Amniotic stem cell (primary cell): ENCODE data around the gene TMEM184A.
A peak's percentile ranks its signal among the peaks of the same experiment; 100 is the strongest.

Experiments used
- DNase-seq: peaks from one replicate; lab custom pipeline; 2025; lab: John Stamatoyannopoulos, UW

TMEM184A gene

DNA sequence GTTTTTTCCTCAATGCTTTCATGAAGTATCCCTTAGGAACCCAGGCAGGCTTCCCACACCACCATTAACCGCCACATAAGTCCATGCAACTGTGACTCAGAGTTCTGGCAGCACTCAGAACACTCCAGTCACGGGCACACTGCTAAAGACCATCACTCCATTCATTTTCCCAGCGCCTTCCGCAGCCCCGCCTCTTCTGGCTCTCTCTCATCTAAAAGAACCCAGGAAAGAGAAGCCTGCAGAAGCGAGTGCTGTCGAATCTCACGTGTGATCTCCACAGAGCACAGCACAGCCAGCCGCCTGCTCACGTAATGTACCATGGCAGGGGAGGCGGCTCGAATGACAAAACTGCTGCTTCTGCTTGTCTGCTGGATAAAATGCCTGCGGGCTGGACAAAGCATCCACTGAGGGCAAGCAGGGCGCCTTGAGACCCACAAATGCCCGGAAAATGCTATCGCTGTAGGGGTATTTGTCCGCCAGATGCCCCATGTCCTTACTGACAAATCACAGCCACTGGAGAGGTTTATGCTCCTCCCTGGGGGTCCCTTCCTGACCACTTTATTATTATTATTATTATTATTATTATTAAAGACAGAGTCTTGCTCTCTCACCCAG is 12.0 kb upstream of the TMEM184A start:
- DNase-seq, result no peak

DNA sequence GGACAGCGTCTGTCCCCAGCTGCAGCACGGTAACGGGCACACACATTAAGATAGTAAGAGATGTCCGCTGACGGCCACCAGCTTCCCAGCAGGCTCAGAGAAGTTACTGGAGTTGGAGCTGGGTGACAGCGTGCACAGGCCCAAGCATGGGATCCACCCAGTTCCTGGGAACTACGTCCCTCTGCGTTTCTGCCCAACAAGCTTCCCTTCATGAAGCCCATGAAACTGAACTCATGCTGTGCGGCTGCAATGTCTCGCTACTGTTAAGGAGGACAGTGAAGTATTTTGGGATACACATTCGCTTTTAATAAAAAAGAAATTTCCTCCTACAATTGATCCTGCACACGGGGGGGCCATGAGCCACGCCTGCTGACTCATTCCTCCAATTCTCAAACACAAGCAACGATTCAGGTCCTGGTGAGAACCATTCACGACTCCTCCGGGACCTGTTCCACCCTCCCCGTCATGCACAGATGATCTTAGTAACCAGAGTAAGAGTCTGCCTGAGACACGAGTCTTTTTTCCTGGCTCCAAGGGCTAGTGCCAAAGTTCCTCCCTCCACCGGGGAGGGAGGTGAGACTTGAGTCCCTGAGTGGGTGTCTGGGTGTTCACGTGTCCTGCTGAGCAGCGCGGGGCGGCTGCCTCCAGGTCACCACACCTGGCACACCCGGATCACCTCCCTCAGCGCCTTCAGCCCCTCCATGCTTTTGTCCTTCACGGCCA is 11.2 kb upstream of the TMEM184A start:
- DNase-seq, result no peak

GRCh38 chr7:1566687-1567048 is 10.7 kb upstream of the TMEM184A start:
- no peak for DNase-seq

DNA sequence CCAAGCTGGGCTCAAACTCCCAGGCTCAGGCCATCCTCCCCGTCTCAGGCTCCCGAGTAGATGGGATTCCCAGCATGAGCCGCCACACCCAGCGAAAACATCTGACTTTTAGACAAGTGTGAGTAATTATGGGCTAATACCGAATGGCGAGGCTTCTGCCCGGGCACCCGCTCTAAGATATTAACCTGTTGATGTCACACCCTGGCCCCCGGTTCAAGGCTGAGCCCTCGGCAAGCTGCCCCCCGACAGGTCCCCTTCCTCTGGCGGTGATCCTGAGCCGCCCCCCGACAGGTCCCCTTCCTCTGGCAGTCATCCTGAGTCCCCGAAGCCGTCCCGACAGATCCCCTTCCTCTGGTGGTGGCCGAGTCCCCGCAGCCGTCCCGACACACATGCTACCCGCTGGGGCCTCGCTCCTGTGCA is 8.6 kb upstream of the TMEM184A start:
- no peak for DNase-seq

DNA sequence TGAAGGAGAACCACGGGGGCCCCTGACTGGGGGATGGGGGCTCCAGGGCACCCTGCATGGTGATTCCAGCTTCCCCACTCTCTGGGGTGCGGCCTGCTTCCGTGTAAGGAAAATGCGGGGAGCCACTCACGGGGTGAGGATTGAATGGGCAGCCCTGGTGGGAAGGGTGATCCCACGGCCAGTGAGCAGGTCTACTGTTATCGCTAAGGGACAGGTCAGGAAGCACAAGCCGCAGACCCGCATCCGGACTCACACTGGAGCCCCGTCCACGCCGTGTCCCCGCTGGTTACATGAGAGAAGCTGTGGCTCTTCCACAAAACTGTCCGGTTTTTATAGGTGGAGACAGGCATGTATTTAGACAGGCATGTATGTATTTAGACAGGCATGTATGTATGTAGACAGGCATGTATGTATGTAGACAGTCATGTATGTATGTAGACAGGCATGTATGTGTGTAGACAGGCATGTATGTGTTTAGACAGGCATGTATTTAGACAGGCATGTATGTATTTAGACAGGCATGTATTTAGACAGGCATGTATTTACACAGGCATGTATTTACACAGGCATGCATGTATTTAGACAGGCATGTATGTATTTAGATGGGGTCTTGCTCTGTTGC is 8.1 kb upstream of the TMEM184A start:
- DNase-seq, result no peak

- no peak for DNase-seq
These were observed 6.6 kb upstream of the TMEM184A start for GRCh38 chr7:1562597-1563051.

GRCh38 chr7:1562116-1562515 is 6.1 kb upstream of the TMEM184A start:
- DNase-seq, result no peak

- DNase-seq, result no peak
These were observed 5.3 kb upstream of the TMEM184A start for GRCh38 chr7:1561036-1561940.

DNA sequence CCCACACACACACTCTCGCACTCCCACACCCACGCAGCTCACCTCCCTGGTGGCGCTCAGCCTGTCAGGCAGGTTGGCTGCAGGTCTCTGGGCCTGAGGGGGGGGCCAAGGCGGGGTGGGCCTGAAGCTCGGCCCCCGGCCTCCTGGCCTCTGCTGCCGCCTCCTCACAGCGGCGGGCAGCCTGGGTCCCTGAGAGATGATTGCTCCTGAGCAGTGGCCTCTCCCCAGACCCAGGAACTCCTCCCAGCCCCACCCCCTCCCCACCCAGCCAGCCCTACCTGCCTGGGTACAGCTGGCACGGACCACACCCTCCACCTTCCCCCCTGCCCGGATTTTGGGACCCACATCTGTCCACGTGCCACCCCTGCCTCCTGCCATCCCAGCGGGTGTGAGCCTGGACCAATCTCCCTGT is 4.6 kb upstream of the TMEM184A start:
- no peak for DNase-seq

- DNase-seq, result no peak
These were observed 3.9 kb upstream of the TMEM184A start for GRCh38 chr7:1559626-1560590.

GRCh38 chr7:1558841-1559625 is 3.0 kb upstream of the TMEM184A start:
- no peak for DNase-seq

DNA sequence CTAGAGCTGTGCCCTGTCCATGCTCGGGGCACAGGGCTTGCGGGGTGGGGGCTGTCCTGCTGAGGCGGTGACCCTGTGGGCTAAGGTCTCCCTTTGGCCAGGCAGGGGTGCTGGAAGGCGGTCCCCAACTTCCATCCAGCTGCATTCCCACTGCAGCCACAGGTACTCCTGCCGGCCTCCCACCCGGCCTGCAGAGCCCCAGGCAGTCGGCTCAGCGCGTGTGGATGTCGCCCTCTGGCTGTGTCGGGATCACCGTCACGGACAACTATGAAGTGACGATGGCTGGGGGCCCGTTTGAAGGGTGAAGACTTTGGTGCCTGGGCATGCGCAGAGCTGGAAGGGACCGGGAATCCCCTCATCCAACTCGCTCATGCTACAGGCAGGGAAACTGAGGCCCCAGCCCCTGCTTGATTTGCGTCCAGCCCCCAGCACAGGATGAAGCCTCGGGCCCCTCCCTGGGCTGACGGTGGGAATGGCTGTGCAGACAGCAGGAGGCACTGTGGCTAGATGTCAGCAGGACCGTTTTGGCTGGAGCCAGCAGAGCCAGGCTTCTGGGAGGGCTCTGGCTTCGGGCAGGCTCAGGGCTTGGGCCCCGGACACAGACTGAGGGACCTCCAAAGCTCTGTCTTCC is 2.3 kb upstream of the TMEM184A start:
- DNase-seq, result no peak

GRCh38 chr7:1557771-1558170 is 1.8 kb upstream of the TMEM184A start:
- DNase-seq, result no peak

DNA sequence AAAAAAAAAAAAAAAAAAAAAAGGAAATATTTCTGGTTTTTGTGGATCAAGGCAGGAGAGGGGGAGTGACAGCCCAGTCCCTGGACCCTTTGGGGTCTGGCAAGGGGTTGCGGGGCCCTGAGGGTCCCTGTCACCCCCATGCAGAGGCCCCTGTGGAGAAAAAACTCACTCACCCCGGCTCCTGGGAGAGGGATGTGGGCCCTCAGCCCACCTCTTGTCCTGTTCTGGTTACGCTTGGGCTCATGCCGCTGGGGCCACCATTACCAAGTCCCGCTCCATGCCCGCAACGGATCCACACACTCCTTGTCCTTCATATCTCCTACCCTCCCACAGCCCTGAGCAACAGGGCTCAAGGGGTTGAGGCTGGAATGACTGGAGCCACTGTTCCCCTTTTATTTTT is 1.0 kb upstream of the TMEM184A start:
- DNase-seq, result no peak

GRCh38 chr7:1555046-1555812 is 776 bp downstream of the TMEM184A start:
- peak; percentile 38 for DNase-seq

DNA sequence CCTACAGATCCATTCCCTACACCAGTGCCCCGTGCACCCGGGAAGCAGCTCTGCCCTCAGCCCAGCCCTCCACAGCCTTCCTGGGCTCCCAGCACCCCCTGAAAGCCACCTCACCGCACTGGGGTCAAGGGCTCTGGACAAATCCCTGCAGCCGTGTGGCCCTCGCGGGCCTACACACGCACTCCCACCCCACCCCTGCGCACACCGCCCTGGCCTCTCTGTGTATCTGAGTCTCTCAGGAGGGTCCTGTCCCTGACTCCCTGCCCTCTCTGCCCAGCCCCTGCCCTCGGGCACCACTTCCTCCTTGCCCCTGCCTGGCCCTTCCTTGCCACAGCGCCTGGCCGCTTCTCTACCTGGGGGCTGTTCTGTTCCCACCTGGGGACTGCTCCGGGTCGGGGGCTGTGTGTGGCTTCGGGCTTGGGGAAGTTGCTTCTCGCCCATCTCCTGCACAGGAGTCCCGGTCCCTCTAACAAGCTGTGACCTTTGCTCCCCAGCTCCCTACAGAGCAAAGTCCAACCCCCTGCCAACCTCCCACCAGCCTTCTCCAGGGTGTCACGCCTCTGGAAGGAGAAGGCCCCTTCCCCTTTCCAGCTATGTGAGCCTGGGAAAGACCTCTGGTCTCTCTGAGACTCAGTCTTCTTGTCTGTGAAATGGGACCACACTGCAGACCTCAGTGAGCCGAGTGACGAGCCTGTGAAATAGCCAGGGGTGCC is 1.5 kb downstream of the TMEM184A start:
- DNase-seq, result no peak

DNA sequence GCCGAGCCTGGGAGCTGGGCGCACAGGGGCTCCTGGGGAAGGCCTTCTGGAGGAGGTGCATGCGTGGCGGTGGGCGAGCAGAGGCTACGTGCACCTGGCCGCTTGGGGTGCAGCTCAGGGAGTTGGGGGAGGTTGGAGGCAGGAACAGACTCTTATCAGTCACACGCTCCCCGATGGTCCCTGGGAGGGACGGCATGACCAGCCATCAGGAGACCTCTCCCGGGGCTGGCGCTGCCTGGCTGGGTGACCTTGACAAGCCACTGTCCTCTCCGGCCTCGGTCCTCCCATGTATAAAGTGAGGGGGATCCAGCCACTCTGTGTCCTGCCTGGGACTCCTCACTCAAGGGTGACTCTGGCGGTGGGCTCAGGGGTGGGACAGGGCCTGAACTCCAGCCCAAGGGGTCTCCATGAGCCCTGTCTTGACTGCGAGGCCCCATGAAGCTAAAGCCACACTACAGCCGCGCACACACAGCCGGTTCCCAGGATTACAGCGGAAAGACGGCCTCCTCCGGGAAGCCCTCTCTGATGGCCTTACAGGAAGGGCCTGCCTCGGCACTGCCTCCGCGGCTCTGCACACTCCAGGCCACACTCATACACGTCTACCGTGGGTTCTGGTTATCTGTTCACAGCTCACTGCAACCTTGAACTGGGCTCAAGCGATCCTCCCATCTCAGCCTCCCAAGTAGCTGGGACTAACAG is 2.3 kb downstream of the TMEM184A start:
- no peak for DNase-seq

DNA sequence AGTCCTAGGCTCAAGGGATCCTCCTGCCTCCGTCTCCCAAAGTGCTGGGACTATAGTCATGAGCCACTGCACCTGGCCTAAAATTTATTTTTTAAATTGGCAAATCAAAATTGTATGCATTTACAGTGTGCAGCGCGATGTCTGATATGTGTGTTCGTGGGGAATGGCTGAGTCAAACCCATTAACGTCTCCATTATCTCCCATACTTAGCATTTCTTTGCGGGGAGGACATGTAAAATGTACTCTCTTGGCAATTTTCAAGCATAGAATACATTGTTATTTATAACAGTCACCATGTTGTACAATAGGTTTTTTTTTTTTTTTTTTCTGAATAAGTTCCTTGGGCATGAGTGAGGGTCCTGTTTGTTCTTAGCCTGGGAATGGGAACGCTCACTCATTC is 3.8 kb downstream of the TMEM184A start:
- no peak for DNase-seq
